ENCODE measurements around the gene CAPS.

CAPS gene

DNA sequence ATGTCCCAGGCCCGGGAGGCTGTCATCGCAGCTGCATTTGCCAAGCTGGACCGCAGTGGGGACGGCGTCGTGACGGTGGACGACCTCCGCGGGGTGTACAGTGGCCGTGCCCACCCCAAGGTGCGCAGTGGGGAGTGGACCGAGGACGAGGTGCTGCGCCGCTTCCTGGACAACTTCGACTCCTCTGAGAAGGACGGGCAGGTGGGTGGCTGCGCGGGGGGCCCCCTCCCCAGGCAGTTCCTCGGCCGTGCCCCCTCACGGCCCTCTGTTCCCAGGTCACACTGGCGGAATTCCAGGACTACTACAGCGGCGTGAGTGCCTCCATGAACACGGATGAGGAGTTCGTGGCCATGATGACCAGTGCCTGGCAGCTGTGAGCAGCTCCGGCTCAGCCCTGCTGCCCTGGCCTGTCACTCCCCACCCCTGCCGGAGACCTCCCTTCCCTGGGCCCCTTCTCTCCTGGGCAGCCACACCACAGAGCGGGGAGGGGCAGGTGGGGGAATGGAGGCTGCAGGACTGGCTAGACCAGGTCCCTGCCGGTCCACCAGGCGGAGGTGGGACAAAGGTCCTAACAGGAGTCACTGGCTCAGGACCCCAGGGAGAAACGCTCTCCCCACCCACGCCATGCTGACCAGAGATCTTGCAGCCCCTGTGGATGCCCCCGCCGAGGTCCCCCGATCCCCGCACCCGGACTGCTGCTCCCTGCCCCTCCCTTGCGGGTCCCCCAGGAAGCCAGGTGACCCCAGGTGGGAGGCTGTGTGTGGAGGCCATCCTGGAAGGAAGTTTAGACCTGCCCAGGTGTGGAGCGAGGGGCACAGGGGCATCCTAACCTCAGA is 1.1 kb downstream of the CAPS start:
- DNase-seq, result no peak

DNA sequence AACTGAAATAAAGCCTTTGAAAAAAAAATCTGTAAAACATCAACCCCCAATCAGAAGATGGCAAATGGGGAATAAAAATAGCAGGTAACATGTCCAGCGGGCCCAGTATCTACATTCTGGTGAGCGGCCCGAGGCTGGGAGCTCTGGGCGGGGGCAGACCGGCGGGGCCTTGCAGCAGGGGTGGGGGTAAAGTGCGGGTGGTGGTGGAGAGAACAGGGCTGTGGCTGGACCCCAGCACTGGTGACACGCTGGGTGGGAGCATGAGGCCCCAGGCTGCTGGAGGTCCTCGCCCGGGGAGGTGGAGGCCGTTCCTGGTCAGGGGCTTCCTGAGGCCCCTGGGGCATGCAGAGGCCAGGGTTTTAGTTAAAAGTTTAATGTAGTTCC is 1.7 kb downstream of the CAPS start:
- no peak for DNase-seq

DNA sequence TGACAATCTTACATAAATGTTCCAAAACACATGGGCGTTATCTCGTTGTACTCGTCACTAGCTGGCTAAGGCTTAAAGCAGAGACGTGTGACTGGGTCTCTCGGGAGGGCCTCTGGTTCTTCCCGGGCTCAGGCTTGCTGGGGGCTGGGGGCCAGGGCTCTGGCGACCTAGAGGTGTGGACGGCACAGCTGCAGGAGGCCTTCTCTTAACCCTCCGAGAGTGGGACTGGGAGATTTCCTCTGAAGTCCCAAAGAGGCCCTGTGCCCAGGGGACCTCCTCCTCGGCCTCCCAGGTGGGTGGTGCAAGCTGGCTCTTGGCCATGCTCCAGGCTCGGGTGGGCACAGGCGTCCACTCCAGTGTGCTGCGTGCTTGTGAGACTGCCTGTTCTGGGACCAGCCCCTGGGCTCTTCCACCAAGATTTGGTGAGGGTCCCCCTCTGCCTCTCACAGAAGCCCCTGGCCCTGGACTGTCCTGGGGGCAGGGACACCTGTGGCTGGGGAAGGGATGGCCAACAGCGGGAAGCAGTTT is 2.2 kb downstream of the CAPS start:
- no peak for DNase-seq

DNA sequence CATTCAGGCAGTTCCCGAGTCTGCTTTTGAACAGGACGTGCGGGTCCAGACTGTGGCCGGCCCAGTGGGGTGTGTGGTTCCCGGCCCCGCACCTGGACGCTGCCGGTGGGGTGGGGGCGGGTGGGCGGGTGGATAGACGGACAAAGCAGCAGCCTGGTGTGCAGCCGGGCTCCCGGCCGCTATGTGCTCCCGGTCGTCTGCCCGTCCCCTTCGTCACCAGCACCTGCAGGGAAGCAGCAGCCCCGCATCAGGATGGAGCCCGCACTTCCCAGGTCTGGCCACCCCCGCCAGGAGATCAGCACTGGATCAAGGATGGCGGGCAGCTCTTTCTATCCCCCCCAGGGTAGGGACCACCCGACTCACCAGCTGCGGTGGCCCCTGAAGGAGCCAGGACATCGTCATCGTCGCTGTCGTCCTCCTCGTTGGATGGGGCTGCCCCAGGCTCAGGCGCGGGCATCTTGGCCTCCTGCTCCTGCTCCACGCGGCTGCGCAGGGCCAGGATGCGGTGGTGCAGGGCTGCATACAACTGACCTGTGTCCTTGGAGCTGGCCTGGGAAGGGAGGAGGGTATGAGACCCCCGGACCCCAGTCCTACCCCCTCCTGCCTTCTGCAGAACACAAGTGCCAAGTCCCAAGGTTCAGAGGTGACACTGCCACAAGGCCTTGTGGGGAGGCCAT is 3.5 kb downstream of the CAPS start:
- no peak for DNase-seq

DNA sequence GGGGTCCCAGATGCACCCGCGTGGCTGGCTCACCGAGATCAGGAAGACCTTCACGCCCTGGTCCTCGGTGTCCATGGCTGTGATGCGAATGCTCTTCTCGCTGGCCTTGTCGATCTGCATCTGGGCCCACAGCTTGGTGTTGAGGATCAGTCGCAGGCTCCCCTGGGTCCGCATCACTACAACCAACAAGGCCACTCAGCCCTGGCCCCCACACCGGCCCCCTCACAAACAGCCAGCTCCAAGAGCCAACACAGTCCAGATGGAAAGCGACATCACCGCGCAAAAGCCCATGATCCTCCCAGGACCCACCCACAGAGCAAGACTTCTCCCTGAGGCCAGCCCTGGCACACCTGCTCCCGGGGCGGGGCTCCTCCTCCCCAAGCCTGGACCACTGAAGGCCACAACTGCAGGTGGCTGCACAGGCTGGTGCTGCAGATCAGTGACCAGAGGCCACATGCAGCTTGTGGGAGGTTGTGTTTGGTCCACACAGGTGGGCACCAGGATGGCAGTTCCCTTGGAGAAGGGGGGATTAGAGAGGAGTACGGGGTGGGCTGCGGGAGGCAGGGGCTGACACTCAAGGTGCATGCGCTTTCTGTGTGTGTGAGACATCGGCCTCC is 4.5 kb downstream of the CAPS start:
- DNase-seq, result no peak

DNA sequence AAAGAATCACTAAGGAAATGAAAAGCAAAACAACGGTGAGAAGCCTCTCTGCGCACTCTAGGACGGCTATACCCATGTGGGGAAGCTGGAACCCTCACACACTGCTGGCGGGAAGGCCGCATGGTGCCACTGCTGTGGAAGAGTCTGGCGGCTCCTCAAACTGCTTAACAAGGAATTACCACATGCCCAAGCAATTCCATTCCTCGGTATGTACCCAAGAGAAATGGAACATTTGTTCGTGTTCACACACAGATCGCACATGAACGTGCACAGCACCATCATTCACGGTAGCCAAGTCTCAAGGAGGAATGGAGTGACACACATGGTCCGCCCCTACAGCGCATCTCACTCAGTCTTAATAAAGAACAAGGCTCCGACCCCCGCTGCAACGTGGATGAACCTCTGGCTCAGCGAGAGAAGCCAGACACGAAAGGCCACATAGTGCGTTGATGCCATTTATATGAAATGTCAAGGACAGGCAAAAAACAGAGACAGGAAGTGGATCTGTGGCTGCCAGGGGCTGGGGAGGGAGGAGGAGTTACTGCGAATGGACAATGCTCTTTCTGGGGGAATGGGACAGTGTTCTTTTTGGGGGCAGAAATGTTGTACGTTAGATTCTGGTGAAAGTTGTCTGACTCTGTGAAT is 7.6 kb downstream of the CAPS start:
- no peak for DNase-seq

DNA sequence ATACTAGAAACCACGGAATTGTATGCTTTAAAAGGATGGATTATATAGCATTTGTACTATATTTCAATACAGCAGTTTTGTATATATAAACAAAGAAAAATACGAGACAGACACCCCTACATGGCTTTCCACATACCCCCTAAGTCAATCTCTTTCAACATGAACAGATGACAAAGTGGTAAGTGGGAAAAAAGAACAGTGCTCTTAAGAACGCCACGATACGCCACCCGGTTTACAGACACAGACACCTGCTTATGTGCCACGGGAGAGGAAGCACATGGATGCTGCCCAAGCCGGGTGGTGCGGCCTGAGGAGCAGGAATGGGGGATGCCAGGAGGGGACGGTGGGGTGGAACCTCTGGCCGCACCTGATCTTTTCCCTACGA is 8.1 kb downstream of the CAPS start:
- DNase-seq, result no peak

DNA sequence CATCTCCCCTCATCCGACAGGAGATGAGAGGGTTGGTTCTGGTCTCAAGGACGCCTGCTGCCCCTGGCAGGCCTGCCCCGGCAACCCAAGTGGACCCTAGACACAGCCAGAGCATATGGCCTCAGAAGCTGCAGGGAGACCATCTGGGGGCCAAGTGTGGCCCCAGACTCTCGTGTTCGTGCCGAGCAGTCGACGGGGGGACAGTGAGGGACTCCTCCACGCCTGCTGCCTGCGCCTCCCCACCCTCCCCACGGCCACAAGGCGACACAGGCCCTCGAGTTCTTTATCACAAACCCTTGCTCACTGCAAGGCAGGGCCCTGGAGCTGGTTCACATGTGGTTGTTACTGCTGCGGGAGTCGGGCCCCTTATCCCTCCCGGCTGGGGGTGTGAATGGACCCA is 9.3 kb downstream of the CAPS start:
- no peak for DNase-seq

DNA sequence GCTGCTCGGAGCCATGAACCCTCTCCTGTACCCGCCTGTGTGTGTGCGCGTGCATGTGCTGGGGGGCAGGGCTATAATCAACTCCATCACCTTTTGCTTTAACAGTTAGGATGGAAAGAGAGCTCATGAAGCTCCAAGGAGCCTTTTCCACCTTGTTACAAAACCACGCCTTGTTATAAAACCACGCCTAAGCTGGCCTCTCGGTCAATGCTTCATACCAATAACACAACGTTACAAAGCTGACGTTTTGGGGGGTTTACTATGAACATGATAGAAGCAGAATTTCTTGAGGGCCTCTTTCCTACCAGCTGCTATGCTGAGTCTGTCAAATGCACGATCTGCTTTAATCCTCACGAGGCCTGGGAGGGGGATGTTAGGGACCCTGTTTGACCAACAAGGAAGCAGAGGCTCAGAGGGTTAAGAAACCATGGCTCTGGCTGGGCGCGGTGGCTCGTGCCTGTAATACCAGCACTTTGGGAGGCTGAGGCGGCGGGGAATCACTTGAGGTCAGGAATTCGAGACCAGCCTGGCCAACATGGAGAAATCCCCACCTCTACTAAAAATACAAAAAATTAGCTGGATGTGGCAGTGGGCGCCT is 11.9 kb downstream of the CAPS start:
- DNase-seq, result no peak

DNA sequence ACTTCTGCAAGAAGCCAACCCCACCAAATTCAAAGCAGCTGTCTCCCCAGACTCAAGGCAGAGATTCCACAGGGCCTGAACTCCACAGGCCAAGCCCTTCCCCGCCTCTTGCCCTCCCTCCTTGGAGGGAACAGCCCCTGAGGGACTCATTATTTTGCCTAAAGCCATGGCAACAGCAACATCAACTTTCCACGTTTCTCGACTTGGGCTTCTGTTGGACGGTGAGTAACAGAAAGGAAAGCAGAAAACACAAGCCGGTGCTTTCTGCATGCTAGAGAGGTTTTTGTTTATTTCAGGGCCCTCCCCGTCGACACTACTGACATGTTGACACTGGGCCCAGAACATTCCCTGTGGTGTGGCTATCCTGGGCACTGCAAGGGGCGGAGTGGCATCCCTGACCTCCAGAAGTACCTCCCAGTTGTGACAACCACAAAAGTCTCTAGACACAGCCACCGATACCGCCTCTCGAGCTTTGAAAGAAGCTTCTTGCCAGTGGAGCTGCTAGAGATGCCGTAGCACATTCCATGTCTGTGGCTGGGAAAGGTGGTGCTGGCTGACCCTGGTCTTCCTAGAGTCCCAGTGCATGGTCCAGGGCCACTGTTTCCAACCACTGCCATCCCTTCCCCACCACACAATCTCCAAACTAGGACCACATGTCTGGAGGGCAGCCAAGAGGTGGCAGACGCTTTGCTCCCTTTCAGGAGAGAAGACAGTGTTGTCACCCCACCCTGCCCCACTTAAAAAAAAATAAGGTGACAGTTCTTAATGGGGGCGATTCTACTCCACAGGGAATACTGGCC is 12.8 kb downstream of the CAPS start:
- DNase-seq, result no peak

DNA sequence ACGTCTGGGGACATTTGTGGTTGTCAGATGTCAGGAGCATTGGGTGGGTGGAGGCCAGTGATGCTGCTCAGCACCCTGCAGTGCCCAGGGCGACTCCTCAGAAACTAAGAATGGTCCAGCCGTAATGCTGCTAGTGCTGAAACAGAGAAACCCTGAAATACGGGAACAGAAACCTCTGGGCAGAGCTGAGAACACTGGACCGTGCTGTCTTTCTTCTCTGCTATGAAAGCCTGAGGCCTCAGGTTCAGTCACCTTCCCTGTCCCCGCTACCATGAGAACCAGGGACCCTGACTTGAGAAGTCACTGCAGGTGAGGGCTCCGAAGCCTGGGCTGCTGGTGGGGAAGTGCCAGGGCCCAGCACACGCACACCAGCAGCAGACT is 13.4 kb downstream of the CAPS start:
- no peak for DNase-seq

DNA sequence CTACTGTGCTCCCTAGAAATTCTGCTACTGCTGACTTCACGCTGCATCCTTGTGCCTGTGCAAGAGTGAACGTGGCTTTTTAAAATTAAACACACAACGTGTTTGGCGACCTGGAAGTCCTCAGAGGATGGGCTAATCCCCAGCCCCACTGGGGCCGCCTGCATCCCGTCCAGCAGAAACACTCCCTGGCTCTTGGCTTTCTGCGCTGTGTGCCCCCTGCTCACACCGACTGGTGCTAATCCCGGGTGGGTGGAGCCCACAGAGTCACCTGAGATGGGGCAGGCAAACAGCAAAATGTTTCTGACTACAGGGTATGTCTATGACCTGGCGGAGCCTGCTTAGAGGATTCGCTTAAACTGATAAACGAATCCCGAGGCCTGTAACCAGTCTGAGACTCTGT is 15.1 kb downstream of the CAPS start:
- DNase-seq, result no peak

DNA sequence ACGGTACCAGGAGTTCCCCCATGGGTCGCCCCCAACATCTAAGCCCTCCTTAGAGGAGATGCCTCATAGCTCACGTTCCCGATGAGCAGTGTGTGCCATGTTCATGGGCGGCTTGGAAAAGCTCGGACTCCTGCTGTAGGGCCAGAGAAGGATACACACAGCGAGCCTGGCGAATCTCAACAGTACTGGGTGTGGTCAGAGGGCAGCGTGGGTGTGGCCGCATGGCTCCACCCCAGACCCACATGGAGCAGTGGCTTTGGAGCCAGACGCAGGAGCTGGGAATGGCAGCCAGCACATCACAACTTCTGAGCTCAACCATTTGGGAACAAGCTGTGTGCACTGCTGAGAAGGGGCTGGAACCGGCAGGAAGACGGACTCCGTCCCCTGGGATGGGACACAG is 15.6 kb downstream of the CAPS start:
- DNase-seq, result no peak

DNA sequence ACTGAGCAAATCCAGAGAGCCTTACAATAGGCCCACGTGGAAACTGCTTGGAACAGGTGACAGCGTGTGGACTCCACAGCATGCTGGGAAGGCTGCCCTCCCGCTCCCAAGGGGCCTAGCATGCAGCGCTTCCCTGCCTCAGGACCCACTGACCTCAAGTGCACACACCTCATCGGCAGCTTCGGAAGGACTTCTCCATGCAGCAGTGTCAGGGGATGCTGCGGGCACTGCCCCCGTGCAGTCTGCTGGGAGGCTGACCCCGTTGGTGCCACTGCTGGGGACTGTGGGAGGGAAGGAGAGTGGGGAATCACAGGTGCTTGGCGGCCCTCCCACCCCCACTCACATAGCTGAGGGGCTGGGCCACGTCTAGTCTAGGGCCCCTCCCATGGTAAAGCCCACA is 17.2 kb downstream of the CAPS start:
- no peak for DNase-seq

DNA sequence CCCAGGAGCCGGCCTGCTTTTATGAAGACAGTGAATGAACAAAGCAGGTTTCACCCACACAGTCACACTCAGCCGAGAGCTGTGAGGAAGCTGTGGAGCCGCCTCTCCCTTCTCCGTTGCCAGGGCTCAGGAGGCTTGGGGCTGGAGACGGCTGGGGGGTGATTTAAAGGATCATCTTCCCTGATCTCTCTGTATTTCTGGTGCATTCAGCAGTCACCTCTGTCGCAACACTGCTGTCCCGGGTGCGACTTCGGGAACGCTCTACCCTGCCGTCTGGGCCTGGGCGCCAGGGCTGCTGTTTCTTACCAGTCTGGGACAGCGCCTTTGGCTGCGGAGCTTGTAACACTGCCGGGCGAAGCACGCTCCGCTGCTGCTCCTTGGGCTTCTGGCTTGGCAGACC is 18.1 kb downstream of the CAPS start:
- DNase-seq, result no peak

DNA sequence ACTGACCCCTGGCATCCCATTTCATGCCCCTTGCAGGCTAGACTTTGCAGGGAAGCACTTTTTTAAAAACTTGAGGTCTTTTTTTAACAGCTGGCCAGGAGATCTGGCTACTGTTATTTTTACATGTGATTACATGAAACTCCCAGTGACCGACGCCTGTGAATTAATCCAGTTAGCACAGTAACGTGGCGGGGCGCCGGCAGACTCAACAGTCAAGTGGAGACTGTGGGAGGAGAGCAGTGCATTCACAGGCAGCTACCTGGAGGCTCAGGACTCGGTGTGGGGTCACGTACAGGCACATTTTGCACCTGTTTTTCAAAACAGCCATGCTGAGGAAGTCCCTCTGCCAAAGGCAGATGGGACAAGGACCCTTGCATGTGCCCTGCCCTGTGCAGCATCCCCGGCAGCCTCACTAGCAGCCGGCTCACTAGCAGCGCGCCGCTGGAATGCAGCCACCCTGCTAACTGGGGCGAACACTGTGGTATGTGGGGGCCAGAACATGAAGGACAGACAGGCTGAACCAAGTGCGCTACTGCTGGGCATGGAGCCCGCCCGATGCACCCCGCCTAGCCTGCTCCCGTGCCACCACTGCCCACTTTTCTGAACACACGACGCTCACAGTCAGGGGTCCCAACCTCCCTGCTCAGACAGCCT is 18.7 kb downstream of the CAPS start:
- DNase-seq, result no peak

DNA sequence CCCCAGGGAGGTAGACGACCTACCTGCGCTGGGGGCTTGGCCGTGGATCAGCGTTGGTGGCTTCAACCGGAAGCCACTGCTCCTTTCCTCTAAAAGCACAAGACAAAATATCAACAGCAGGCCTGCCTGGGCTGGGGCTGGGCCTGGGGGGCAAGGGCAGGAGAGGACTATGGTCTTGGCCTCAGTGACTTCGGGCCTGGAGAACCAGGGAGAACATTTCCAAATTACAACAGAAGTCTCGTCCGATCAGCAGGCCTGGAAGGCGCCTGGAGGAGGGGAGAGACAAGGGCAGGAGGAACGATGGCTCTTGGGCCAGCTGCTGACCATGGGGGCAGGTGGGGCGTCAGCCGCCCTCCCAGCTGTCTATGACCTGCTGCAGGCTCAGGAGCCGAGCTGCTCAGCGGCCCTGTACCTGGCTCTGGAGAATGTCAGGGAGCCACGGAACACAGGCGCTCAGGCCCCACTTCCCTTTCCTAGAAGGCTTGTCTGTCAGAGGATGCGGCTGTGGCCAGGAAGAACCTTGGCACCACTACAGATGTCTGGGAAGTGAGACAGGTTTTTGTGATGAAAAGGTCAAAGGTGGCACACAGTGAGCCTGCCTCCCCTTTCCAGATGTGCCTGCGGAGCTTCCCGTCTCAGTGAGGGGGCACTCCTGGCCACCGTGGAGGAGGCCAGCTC is 19.5 kb downstream of the CAPS start:
- DNase-seq, result no peak

DNA sequence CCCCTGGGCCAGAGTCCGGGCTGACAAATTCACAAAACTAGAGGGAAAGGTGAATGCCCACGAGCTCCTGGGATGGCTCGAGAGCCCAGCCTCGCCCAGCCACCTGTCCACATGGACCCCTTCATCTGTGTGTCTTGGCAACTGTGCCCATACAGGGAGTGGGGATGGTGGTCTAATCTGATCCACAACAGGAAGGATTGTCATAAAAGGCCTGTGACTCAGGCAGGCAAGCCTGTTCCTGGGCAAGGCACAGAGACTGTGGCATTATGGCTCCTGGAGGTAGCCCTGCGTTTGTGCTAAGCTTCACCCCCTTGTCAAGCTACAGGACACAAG is 20.0 kb downstream of the CAPS start:
- no peak for DNase-seq

DNA sequence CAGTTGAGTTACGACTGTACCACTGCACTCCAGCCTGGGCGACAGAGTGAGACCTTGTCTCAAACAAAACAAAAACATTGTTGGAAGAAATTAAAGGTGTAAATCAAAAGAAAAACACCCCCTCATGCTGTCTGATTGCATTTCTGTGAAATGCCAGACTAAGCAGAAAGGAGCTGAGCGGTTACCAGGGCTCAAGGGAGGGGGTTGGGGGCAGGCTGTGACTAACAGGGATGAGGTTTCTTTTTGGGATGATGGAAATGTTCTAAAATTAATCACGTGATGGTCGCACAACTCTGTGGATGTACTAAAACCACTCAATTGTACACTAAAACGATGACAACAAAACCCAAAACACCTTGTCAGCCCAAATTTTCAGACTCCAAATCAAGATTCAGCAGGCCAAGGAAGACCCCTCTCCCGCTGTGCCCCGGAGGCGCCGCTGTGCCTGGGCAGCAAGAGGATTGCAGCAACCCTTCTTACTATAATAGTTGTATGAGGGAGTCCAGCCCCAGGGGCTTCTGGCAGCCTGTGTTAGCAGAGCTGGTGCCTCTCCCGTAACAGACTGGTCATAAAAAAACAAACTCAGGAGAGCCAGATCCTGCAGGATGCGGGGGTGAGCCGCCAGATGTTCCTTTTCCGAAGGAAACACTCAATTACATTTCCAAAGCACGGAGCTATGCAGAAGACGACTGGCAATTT is 20.9 kb downstream of the CAPS start:
- DNase-seq, result no peak

DNA sequence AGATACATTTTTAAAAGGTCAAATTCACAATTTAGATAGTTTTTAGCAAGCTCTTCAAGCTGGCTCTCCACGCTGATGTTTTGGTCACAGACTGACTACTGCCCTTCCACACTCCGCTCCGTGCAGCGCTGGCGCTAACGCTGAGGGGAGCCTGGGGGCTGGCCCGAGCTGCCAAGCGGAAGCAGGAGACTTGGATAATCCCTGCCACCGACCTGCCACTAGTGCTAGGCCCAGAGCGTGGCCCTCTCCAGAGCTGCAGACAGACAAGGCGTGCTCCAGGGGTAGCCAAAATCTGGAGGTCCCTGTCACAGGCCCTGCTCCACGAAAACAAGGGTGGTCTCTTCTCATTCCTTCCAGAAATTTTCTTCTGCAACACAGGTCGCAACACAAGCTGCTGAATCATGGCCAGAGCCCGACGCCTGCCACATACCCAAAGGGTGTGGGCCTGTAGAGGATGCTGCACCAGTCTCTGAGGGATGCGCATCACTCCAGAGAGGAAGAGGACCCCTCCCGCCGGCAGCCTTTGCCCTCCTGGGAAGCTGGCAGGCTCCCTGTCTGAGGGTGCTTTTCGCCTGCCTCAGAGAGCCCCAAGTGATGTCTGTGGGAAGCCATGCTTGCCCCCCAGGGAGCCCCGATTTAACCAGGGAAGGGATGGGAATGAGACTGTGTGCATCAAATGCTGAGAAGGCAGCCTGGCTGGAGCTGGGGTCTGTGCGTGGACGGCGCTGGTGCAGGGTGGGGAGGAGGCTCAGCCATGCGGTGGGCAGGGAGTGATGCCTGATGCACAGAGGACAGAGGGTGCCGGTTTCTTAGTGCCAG is 21.6 kb downstream of the CAPS start:
- DNase-seq, result no peak
